ENCODE data around the gene CCDC91.

DNA sequence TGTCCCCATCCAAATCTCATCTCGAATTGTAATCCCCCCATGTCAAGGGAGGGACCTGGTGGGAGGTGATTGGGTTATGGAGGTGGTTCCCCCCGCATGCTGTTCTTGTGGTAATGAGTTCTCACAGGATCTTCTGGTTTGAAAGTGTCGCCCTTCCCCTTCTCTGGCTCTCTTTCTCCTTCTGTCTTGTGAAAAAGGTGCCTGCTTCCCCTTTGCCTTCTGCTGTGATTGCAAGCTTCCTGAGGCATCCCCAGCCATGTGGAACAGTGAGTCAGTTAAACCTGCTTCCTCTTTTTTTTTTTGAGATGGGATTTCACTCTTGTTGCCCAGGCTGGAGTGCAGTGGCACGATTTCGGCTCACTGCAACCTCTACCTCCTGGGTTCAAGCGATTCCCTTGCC lies 104.0 kb downstream of the CCDC91 start:
- TF ChIP-seq, protein P1, sequence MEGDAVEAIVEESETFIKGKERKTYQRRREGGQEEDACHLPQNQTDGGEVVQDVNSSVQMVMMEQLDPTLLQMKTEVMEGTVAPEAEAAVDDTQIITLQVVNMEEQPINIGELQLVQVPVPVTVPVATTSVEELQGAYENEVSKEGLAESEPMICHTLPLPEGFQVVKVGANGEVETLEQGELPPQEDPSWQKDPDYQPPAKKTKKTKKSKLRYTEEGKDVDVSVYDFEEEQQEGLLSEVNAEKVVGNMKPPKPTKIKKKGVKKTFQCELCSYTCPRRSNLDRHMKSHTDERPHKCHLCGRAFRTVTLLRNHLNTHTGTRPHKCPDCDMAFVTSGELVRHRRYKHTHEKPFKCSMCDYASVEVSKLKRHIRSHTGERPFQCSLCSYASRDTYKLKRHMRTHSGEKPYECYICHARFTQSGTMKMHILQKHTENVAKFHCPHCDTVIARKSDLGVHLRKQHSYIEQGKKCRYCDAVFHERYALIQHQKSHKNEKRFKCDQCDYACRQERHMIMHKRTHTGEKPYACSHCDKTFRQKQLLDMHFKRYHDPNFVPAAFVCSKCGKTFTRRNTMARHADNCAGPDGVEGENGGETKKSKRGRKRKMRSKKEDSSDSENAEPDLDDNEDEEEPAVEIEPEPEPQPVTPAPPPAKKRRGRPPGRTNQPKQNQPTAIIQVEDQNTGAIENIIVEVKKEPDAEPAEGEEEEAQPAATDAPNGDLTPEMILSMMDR (IDR thresholded peaks at IDR 0.05): no peak
- no peak for TF ChIP-seq POLR2A (IDR thresholded peaks at IDR 0.05)

All from Peyer's patch (tissue), 4 donors.